ENCODE data around the gene HTR7. TPM values are rescaled to one million over a fixed set of nuclear protein-coding genes. Genes with fewer than 3 reads are reported as not detected.

HTR7 gene
- total RNA-seq, 1 experiment from 2014 or later: 0.26 TPM

DNA sequence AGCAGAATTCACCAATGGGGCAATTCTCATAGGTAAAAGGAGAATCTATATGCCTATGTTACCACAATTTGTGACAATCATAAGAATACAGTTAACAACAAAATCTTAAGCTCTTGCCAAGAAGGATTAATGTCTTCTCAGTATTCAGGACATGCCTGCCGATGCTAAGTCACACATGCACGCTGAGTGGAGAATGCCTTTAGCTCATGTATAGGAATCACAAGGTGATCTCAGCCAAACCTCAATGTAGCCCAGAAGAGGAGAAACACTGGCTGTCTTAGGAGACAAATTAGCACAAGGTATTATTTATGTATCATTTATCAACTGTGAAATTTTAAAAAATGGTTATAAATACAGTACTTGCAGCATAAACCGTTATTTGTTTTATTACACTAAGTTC, 2.7 kb downstream of the HTR7 start:
- H3K27ac ChIP-seq (ENCODE audit: low read length): no peak overlapping the region
- H3K4me1 ChIP-seq (ENCODE audit: low read length): no peaks in the 10 kb centered on the region
- H3K27me3 ChIP-seq (ENCODE audit: low read length): no peaks in the 10 kb centered on the region
- DNase-seq: no peak
- H3K79me2 ChIP-seq (ENCODE audit: low read length): no peaks in the 10 kb centered on the region
- no peak overlapping the region for H3K4me3 ChIP-seq (ENCODE audit: low read length)
- H3K9me3 ChIP-seq (ENCODE audit: low read length): no peaks in the 10 kb centered on the region
- no peak overlapping the region for H3K9ac ChIP-seq (ENCODE audit: low read length)
- no peaks in the 10 kb centered on the region for H4K20me1 ChIP-seq (ENCODE audit: insufficient read depth, low read depth, low read length)
- H2AFZ ChIP-seq (ENCODE audit: low read length): no peak overlapping the region
- H3K9me2 ChIP-seq (replicated peaks; ENCODE audit: insufficient read depth, low read length): no peaks in the 10 kb centered on the region
- H3K36me3 ChIP-seq (ENCODE audit: insufficient read depth, low read length): no peaks in the 10 kb centered on the region
- no peak overlapping the region for H3K4me2 ChIP-seq (ENCODE audit: low read depth, low read length, poor library complexity, severe bottlenecking)

DNA sequence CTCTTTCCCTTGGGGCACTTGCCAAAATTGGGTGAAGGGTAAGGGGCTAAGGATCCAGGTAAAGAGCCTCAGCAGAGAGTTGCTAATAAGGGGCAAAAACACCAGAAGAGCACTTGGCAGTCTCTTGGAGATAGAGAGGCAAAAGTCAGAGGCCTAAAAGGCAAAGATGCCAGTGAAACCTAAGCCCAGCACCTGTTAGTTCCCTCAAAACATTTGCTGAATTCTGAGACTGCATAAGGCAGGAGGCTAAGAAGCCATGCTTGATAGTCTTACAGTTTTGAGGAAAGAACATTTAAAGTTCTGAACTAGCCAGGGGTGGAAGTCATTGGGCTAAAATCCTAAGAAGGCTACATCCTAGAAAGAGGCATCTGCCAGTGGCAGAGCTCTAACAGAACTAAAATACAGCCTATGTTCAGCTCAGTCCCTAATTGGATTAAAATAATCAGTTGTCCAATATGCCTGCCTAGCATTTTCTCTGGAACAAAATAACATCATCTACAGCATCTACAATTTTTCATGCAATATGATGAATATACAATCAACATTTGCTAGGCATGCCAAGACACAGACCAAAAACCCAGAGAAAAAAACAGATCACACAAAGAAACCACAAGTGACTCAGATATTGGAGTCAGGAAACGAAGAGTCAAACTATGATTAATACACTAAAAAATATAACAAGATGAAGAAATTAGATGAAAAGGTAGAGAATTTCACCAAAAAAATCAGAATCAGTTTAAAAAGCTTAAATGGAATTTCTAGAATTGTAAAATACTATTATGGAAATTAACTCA, 7.7 kb downstream of the HTR7 start:
- H2AFZ ChIP-seq (ENCODE audit: low read length): no peak overlapping the region
- no peaks in the 10 kb centered on the region for H3K9me2 ChIP-seq (replicated peaks; ENCODE audit: insufficient read depth, low read length)
- no peaks in the 10 kb centered on the region for H3K27me3 ChIP-seq (ENCODE audit: low read length)
- H3K79me2 ChIP-seq (ENCODE audit: low read length): no peaks in the 10 kb centered on the region
- H4K20me1 ChIP-seq (ENCODE audit: insufficient read depth, low read depth, low read length): no peaks in the 10 kb centered on the region
- no peaks in the 10 kb centered on the region for H3K36me3 ChIP-seq (ENCODE audit: insufficient read depth, low read length)
- DNase-seq: no peak
- H3K27ac ChIP-seq (ENCODE audit: low read length): no peak overlapping the region
- H3K4me3 ChIP-seq (ENCODE audit: low read length): no peak overlapping the region
- H3K4me1 ChIP-seq (ENCODE audit: low read length): peaks cover 9% of the 10 kb centered on the region
- H3K4me2 ChIP-seq (ENCODE audit: low read depth, low read length, poor library complexity, severe bottlenecking): no peak overlapping the region
- H3K9ac ChIP-seq (ENCODE audit: low read length): no peak overlapping the region
- H3K9me3 ChIP-seq (ENCODE audit: low read length): no peaks in the 10 kb centered on the region

DNA sequence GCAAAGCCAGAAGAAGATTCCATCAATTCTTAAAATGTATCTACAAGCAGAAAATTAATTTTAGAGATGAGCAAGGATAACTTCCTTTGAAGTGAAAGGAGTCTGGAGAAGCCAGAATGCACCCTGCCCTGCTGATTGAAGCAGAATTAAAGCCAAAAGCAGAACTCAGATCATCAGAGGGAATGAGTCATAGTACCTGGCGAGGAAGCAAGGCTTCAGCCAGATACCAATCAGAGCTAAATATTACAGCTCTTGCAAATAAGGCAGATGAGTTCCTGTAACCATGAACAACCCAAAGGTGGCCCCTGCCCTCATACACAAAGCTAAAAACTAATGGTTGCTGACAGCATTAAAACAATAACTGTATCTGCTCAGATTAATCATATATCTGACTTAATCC, 10.4 kb downstream of the HTR7 start:
- Histone ChIP-seq H3K9me2 (replicated peaks; ENCODE audit: insufficient read depth, low read length) (no peaks in the 10 kb centered on the region), H3K27me3 (ENCODE audit: low read length) (no peaks in the 10 kb centered on the region), H4K20me1 (ENCODE audit: insufficient read depth, low read depth, low read length) (no peaks in the 10 kb centered on the region), H3K9me3 (ENCODE audit: low read length) (no peaks in the 10 kb centered on the region), H3K36me3 (ENCODE audit: insufficient read depth, low read length) (no peaks in the 10 kb centered on the region), H3K9ac (ENCODE audit: low read length) (no peak overlapping the region), H3K79me2 (ENCODE audit: low read length) (no peaks in the 10 kb centered on the region), H3K4me1 (ENCODE audit: low read length) (peaks cover 9% of the 10 kb centered on the region), H3K4me2 (ENCODE audit: low read depth, low read length, poor library complexity, severe bottlenecking) (no peak overlapping the region), H3K4me3 (ENCODE audit: low read length) (no peak overlapping the region), H2AFZ (ENCODE audit: low read length) (no peak overlapping the region), H3K27ac (ENCODE audit: low read length) (no peak overlapping the region)
- peak; percentile 62 for DNase-seq

DNA sequence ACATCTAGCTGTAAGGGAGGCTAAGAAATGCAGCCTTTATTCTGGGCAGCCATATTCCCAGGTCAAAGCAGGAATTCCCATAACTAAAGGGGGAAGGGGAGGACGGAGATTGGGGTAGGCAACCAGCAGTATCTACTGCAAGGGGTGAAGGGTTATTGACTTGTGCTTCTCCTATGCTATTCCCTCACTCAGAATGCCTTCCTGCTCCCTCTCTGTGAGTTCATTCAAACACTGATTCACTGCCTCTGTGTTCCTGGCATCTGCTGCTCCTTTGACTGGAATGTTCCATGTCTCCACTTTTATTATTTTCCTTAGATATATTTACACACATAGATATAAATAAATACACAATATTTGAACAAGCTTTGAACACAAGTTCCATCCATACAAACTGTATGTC, 11.1 kb downstream of the HTR7 start:
- H3K79me2 ChIP-seq (ENCODE audit: low read length): no peaks in the 10 kb centered on the region
- H3K9me2 ChIP-seq (replicated peaks; ENCODE audit: insufficient read depth, low read length): no peaks in the 10 kb centered on the region
- H3K4me3 ChIP-seq (ENCODE audit: low read length): no peak overlapping the region
- H4K20me1 ChIP-seq (ENCODE audit: insufficient read depth, low read depth, low read length): no peaks in the 10 kb centered on the region
- no peaks in the 10 kb centered on the region for H3K36me3 ChIP-seq (ENCODE audit: insufficient read depth, low read length)
- H2AFZ ChIP-seq (ENCODE audit: low read length): no peak overlapping the region
- H3K9me3 ChIP-seq (ENCODE audit: low read length): no peaks in the 10 kb centered on the region
- H3K9ac ChIP-seq (ENCODE audit: low read length): no peak overlapping the region
- no peak for DNase-seq
- H3K4me1 ChIP-seq (ENCODE audit: low read length): peaks cover 9% of the 10 kb centered on the region
- no peak overlapping the region for H3K4me2 ChIP-seq (ENCODE audit: low read depth, low read length, poor library complexity, severe bottlenecking)
- no peak overlapping the region for H3K27ac ChIP-seq (ENCODE audit: low read length)
- no peaks in the 10 kb centered on the region for H3K27me3 ChIP-seq (ENCODE audit: low read length)

DNA sequence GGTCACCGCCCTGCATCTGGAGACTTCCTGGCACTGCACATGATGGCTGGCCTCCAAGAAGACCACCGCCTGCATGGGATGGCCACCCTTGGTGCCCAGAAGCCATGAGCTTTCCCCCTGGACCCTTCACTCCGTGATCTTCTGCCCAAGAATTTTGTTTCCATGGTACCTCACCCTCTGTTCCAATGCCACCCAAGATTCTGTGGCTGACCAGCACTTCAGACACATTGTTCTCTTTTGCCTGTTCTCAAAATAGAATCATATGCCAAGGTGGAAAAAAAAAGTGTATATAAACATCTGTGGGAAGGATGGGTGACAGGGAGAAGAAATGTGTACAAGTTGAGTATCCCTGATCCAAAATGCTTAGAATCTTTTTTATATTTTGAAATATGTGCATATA, 12.1 kb downstream of the HTR7 start:
- Histone ChIP-seq H3K79me2 (ENCODE audit: low read length) (no peaks in the 10 kb centered on the region), H3K9me3 (ENCODE audit: low read length) (no peaks in the 10 kb centered on the region), H3K36me3 (ENCODE audit: insufficient read depth, low read length) (no peaks in the 10 kb centered on the region), H2AFZ (ENCODE audit: low read length) (no peak overlapping the region), H3K4me1 (ENCODE audit: low read length) (peaks cover 9% of the 10 kb centered on the region), H3K27ac (ENCODE audit: low read length) (no peak overlapping the region), H3K27me3 (ENCODE audit: low read length) (no peaks in the 10 kb centered on the region), H3K4me2 (ENCODE audit: low read depth, low read length, poor library complexity, severe bottlenecking) (no peak overlapping the region), H3K4me3 (ENCODE audit: low read length) (no peak overlapping the region), H3K9me2 (replicated peaks; ENCODE audit: insufficient read depth, low read length) (no peaks in the 10 kb centered on the region), H4K20me1 (ENCODE audit: insufficient read depth, low read depth, low read length) (no peaks in the 10 kb centered on the region), H3K9ac (ENCODE audit: low read length) (no peak overlapping the region)
- no peak for DNase-seq

DNA sequence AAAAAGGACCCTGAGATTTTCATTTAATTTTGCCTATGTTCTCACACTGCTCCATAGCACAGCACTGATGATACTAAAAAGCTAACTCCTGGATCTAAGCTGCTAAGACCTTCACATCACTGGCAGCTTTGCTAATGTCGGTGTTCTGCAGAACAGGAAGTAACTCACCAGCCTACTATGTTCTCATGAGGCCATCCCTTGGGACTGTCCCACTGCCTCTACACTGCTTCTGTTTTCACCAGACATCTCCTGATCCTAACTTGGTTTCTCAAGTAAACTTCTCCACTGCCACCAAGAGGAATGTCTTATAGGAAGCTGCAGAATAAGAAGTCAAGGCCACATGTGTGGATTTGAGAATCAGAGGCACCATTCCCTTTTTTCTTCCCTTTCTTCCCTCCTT, 15.1 kb downstream of the HTR7 start:
- peak; percentile 45 for DNase-seq
- Histone ChIP-seq H3K4me3 (ENCODE audit: low read length) (no peak overlapping the region), H3K79me2 (ENCODE audit: low read length) (no peaks in the 10 kb centered on the region), H3K4me1 (ENCODE audit: low read length) (peaks cover 9% of the 10 kb centered on the region), H3K4me2 (ENCODE audit: low read depth, low read length, poor library complexity, severe bottlenecking) (no peak overlapping the region), H3K36me3 (ENCODE audit: insufficient read depth, low read length) (no peaks in the 10 kb centered on the region), H3K9ac (ENCODE audit: low read length) (no peak overlapping the region), H2AFZ (ENCODE audit: low read length) (no peak overlapping the region), H3K9me2 (replicated peaks; ENCODE audit: insufficient read depth, low read length) (no peaks in the 10 kb centered on the region), H3K9me3 (ENCODE audit: low read length) (no peaks in the 10 kb centered on the region), H4K20me1 (ENCODE audit: insufficient read depth, low read depth, low read length) (no peaks in the 10 kb centered on the region), H3K27me3 (ENCODE audit: low read length) (no peaks in the 10 kb centered on the region), H3K27ac (ENCODE audit: low read length) (no peak overlapping the region)

DNA sequence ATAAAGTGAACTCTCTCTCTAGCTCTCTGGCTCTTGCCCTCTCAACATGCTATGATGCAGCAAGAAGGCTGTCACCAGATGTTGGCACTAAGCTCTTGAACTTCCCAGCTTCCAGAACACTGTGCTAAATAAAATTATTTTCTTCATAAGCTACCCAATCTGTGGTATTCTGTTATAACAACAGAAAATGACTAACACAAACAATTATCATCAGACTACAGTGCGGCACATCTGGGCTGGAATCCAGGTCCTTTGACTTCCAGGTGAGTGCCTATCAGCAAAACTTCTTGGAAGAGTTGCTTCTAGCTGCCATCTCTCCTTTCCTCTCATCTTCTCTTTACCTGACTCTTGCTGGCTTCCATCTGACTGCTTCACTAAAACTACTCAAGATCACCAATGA, 20.4 kb downstream of the HTR7 start:
- no peak overlapping the region for H3K27ac ChIP-seq (ENCODE audit: low read length)
- no peak for DNase-seq
- no peaks in the 10 kb centered on the region for H4K20me1 ChIP-seq (ENCODE audit: insufficient read depth, low read depth, low read length)
- H3K27me3 ChIP-seq (ENCODE audit: low read length): no peaks in the 10 kb centered on the region
- H3K4me2 ChIP-seq (ENCODE audit: low read depth, low read length, poor library complexity, severe bottlenecking): no peak overlapping the region
- H3K4me3 ChIP-seq (ENCODE audit: low read length): no peak overlapping the region
- no peak overlapping the region for H3K9ac ChIP-seq (ENCODE audit: low read length)
- H2AFZ ChIP-seq (ENCODE audit: low read length): no peak overlapping the region
- H3K36me3 ChIP-seq (ENCODE audit: insufficient read depth, low read length): no peaks in the 10 kb centered on the region
- no peaks in the 10 kb centered on the region for H3K79me2 ChIP-seq (ENCODE audit: low read length)
- no peaks in the 10 kb centered on the region for H3K9me2 ChIP-seq (replicated peaks; ENCODE audit: insufficient read depth, low read length)
- H3K4me1 ChIP-seq (ENCODE audit: low read length): no peaks in the 10 kb centered on the region
- H3K9me3 ChIP-seq (ENCODE audit: low read length): no peaks in the 10 kb centered on the region

DNA sequence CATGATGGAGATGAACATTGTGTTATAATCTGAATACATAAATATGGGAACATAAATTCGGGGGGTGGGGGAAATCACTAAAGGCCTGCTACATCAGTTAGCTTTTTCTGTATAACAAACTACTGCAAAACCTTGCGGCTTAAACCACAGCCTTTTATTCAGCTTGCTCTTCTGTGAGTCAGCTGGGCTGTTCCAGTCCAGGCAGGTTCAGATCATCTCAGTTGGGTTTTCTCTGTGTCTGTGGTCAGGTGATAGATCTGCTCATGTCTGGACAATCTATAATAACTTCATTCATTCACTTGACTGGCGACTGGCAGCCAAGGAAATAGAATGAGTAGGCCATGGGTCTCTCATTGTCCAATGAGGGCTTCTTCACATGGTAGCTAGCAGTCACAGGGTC, 23.5 kb downstream of the HTR7 start:
- no peak for DNase-seq
- no peak overlapping the region for H3K4me3 ChIP-seq (ENCODE audit: low read length)
- H3K4me1 ChIP-seq (ENCODE audit: low read length): no peaks in the 10 kb centered on the region
- no peaks in the 10 kb centered on the region for H4K20me1 ChIP-seq (ENCODE audit: insufficient read depth, low read depth, low read length)
- H3K9me2 ChIP-seq (replicated peaks; ENCODE audit: insufficient read depth, low read length): no peaks in the 10 kb centered on the region
- no peaks in the 10 kb centered on the region for H3K9me3 ChIP-seq (ENCODE audit: low read length)
- H3K27me3 ChIP-seq (ENCODE audit: low read length): no peaks in the 10 kb centered on the region
- H2AFZ ChIP-seq (ENCODE audit: low read length): no peak overlapping the region
- no peak overlapping the region for H3K4me2 ChIP-seq (ENCODE audit: low read depth, low read length, poor library complexity, severe bottlenecking)
- no peaks in the 10 kb centered on the region for H3K79me2 ChIP-seq (ENCODE audit: low read length)
- no peaks in the 10 kb centered on the region for H3K36me3 ChIP-seq (ENCODE audit: insufficient read depth, low read length)
- H3K27ac ChIP-seq (ENCODE audit: low read length): no peak overlapping the region
- H3K9ac ChIP-seq (ENCODE audit: low read length): no peak overlapping the region
